ENCODE data around the gene ST8SIA4. TPM values are rescaled to one million over a fixed set of nuclear protein-coding genes. Genes with fewer than 3 reads are reported as not detected.

Gene ST8SIA4
- total RNA-seq, 1 donor from 2014 or later, result 5.9 TPM

GRCh38 chr5:100904259-100904861, 1.3 kb upstream of the ST8SIA4 start:
- H3K4me3 Mint-ChIP-seq, result peak overlapping the region; percentile 86
- H3K27me3 Mint-ChIP-seq (ENCODE audit: low read depth), result peaks cover 68% of the 10 kb centered on the region
- no peak for TF ChIP-seq CTCF (conservative IDR thresholded peaks at IDR 0.05)
- H3K9me3 Mint-ChIP-seq, result no peaks in the 10 kb centered on the region
- H3K4me1 Mint-ChIP-seq, result peaks cover 38% of the 10 kb centered on the region
- no peak overlapping the region for H3K27ac Mint-ChIP-seq (ENCODE audit: unreplicated experiment)
- no peak for DNase-seq (ENCODE audit: low read depth, low spot score)
- no peaks in the 10 kb centered on the region for H3K36me3 Mint-ChIP-seq (ENCODE audit: low read depth)

- Mint-ChIP-seq H3K36me3 (ENCODE audit: low read depth) (no peaks in the 10 kb centered on the region), H3K9me3 (no peaks in the 10 kb centered on the region), H3K27ac (ENCODE audit: unreplicated experiment) (no peak overlapping the region), H3K4me3 (peak overlapping the region; percentile 86), H3K27me3 (ENCODE audit: low read depth) (peaks cover 68% of the 10 kb centered on the region), H3K4me1 (peaks cover 38% of the 10 kb centered on the region)
- DNase-seq (ENCODE audit: low read depth, low spot score), result no peak
- TF ChIP-seq CTCF (conservative IDR thresholded peaks at IDR 0.05), result no peak
Observed at GRCh38 chr5:100902440-100903038, 543 bp downstream of the ST8SIA4 start.

GRCh38 chr5:100901821-100902341, 1.2 kb downstream of the ST8SIA4 start:
- no peaks in the 10 kb centered on the region for H3K9me3 Mint-ChIP-seq
- no peak for DNase-seq (ENCODE audit: low read depth, low spot score)
- H3K4me1 Mint-ChIP-seq, result peaks cover 38% of the 10 kb centered on the region
- no peak for TF ChIP-seq CTCF (conservative IDR thresholded peaks at IDR 0.05)
- H3K4me3 Mint-ChIP-seq, result peak overlapping the region; percentile 86
- peak overlapping the region; percentile 82 for H3K27ac Mint-ChIP-seq (ENCODE audit: unreplicated experiment)
- H3K36me3 Mint-ChIP-seq (ENCODE audit: low read depth), result no peaks in the 10 kb centered on the region
- peaks cover 68% of the 10 kb centered on the region for H3K27me3 Mint-ChIP-seq (ENCODE audit: low read depth)

GRCh38 chr5:100900796-100901781, 2.0 kb downstream of the ST8SIA4 start:
- TF ChIP-seq CTCF (conservative IDR thresholded peaks at IDR 0.05), result no peak
- H3K36me3 Mint-ChIP-seq (ENCODE audit: low read depth), result no peaks in the 10 kb centered on the region
- peak overlapping the region; percentile 86 for H3K4me3 Mint-ChIP-seq
- peak overlapping the region; percentile 82 for H3K27ac Mint-ChIP-seq (ENCODE audit: unreplicated experiment)
- DNase-seq (ENCODE audit: low read depth, low spot score), result peak; percentile 31
- H3K9me3 Mint-ChIP-seq, result no peaks in the 10 kb centered on the region
- H3K4me1 Mint-ChIP-seq, result peaks cover 38% of the 10 kb centered on the region
- H3K27me3 Mint-ChIP-seq (ENCODE audit: low read depth), result peaks cover 61% of the 10 kb centered on the region

GRCh38 chr5:100900142-100900795, 2.8 kb downstream of the ST8SIA4 start:
- peaks cover 54% of the 10 kb centered on the region for H3K27me3 Mint-ChIP-seq (ENCODE audit: low read depth)
- peaks cover 38% of the 10 kb centered on the region for H3K4me1 Mint-ChIP-seq
- no peak overlapping the region for H3K27ac Mint-ChIP-seq (ENCODE audit: unreplicated experiment)
- H3K4me3 Mint-ChIP-seq, result peak overlapping the region; percentile 86
- no peaks in the 10 kb centered on the region for H3K36me3 Mint-ChIP-seq (ENCODE audit: low read depth)
- no peak for DNase-seq (ENCODE audit: low read depth, low spot score)
- no peaks in the 10 kb centered on the region for H3K9me3 Mint-ChIP-seq
- TF ChIP-seq CTCF (conservative IDR thresholded peaks at IDR 0.05), result peak; percentile 35

Measured in neural crest cell (in vitro differentiated cells).